Vagina (tissue), 2 donors: ENCODE results near the gene CDHR1. TPM values are rescaled to one million over a fixed set of nuclear protein-coding genes. Genes with fewer than 3 reads are reported as not detected.

ENCODE experiments used
- DNase-seq, 2 donors: peaks; one replicate each; pipeline ENCODE4 v3.0.0-alpha.2; 2017; ENCODE audit errors: extremely low spot score in 2 of 2
- H3K27ac ChIP-seq: fragments of 200-600 bp; sonication (generic); one replicate; pipeline ENCODE4 v1.5.1; 2019
- H3K27me3 ChIP-seq: fragments of 200-600 bp; sonication (generic); one replicate; pipeline ENCODE4 v1.5.1; 2019
- H3K36me3 ChIP-seq, 2 donors: fragments of 200-600 bp; sonication (generic); one replicate each; pipeline ENCODE4 v1.5.1; 2017 to 2019
- H3K4me1 ChIP-seq: fragments of 200-600 bp; sonication (generic); one replicate; pipeline ENCODE4 v1.5.1; 2019
- H3K4me3 ChIP-seq, 2 donors: fragments of 200-600 bp; sonication (generic); 1 replicate in 1 of 2; 2 replicates in 1 of 2; pipeline ENCODE4 v1.5.1; 2016 to 2019
- H3K9me3 ChIP-seq: fragments of 200-600 bp; sonication (generic); one replicate; pipeline ENCODE4 v1.5.1; 2019
- POLR2A ChIP-seq, 2 donors: fragments of 450-650 bp; IDR thresholded peaks; one replicate each; pipeline ENCODE4 v1.6.1; 2017; ENCODE audit warnings: antibody characterized with exemption in 2 of 2, mild to moderate bottlenecking in 2 of 2, moderate library complexity in 2 of 2
- POLR2AphosphoS5 ChIP-seq, 2 donors: sonication (generic); formaldehyde crosslinking; IDR thresholded peaks; one replicate each; pipeline ENCODE4 v1.9.0; 2017; ENCODE audit warnings: antibody characterized with exemption in 2 of 2, mild to moderate bottlenecking in 2 of 2, low read depth in 1 of 2; ENCODE audit not compliant: insufficient read depth in 1 of 2
- intact Hi-C: fragments of 100-400 bp; cut with DNase I; formaldehyde crosslinking; loops from one replicate; pipeline ENCODE4 v1.15.1; 2023
- total RNA-seq: library from RNA; depleted of rRNA; stranded (reverse); fragments of >200 nt; gene quantifications from one replicate; pipeline ENCODE4 v1.2.3, GENCODE V29; 2016
- TF ChIP-seq, protein P1 (sequence below), 3 experiments: fragments of 450-650 bp in 2 of 3; fragments of 200-600 bp in 1 of 3; sonication (generic) in 1 of 3; IDR thresholded peaks; one replicate each; pipeline ENCODE4 v1.5.1; 2017 to 2019; ENCODE audit warnings: antibody characterized with exemption in 3 of 3, mild to moderate bottlenecking in 2 of 3, moderate library complexity in 2 of 3

CDHR1 gene
- total RNA-seq, 1 donor from 2014 or later, result 6.4 TPM

DNA sequence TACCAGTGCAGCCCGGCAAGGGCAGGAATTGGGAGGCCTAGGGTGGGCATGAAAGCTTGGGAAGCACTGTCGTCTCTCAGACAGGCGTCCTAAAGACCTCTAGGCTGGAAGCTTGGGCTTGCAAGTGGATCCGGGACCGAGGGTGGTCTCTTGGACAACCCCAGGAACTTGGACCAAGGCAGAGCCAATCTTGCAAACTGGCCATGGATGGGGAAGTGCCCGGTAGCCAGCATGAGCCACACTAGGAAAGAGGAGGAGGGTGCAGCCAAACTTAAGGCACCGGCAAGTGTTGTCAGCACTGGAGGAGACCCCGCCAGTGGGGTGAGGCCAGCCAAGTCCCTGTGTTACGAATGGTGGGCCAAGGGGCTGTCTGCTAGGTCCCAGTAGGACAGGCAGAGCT lies 22.5 kb downstream of the CDHR1 start:
- no peaks in the 10 kb centered on the region for H3K27me3 ChIP-seq
- no peaks in the 10 kb centered on the region for H3K9me3 ChIP-seq
- TF ChIP-seq, protein P1, sequence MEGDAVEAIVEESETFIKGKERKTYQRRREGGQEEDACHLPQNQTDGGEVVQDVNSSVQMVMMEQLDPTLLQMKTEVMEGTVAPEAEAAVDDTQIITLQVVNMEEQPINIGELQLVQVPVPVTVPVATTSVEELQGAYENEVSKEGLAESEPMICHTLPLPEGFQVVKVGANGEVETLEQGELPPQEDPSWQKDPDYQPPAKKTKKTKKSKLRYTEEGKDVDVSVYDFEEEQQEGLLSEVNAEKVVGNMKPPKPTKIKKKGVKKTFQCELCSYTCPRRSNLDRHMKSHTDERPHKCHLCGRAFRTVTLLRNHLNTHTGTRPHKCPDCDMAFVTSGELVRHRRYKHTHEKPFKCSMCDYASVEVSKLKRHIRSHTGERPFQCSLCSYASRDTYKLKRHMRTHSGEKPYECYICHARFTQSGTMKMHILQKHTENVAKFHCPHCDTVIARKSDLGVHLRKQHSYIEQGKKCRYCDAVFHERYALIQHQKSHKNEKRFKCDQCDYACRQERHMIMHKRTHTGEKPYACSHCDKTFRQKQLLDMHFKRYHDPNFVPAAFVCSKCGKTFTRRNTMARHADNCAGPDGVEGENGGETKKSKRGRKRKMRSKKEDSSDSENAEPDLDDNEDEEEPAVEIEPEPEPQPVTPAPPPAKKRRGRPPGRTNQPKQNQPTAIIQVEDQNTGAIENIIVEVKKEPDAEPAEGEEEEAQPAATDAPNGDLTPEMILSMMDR (IDR thresholded peaks at IDR 0.05), result no peak
- TF ChIP-seq POLR2A (IDR thresholded peaks at IDR 0.05) (no peak), POLR2AphosphoS5 (IDR thresholded peaks at IDR 0.05; ENCODE audit: insufficient read depth in 1 of 2, low read depth in 1 of 2) (no peak)
- DNase-seq, result no peak
- H3K36me3 ChIP-seq, result no peaks in the 10 kb centered on the region
- intact Hi-C loops, result no loop called here
- no peak overlapping the region for H3K27ac ChIP-seq
- H3K4me3 ChIP-seq, result no peak overlapping the region
- no peaks in the 10 kb centered on the region for H3K4me1 ChIP-seq

DNA sequence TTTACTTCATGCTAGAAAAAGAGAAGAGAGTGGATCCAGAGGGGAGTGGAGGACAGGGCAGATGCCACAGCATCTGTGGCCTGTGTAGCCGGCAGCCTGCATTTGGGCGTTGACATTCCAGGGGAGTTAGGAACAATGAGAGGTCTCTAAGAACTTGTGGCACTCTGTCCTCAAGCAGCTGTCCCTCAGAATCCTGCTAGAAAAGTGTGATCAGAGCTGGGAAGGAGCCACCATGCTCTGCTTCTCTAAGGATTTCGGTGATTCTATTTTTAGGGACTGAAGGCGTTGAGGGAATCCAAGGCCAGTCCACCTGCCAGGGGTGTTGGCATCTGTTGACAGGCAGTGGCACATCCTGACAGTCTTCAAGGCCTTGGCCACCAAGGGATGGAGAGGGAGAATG lies 23.4 kb downstream of the CDHR1 start:
- no peak for TF ChIP-seq POLR2AphosphoS5 (IDR thresholded peaks at IDR 0.05; ENCODE audit: insufficient read depth in 1 of 2, low read depth in 1 of 2)
- TF ChIP-seq POLR2A (IDR thresholded peaks at IDR 0.05), result no peak
- TF ChIP-seq, protein P1 (IDR thresholded peaks at IDR 0.05), result no peak
- Histone ChIP-seq H3K36me3 (no peaks in the 10 kb centered on the region), H3K27ac (no peak overlapping the region), H3K27me3 (no peaks in the 10 kb centered on the region), H3K9me3 (no peaks in the 10 kb centered on the region), H3K4me1 (no peaks in the 10 kb centered on the region), H3K4me3 (no peak overlapping the region)
- DNase-seq, result no peak
- intact Hi-C loops, result no loop called here

DNA sequence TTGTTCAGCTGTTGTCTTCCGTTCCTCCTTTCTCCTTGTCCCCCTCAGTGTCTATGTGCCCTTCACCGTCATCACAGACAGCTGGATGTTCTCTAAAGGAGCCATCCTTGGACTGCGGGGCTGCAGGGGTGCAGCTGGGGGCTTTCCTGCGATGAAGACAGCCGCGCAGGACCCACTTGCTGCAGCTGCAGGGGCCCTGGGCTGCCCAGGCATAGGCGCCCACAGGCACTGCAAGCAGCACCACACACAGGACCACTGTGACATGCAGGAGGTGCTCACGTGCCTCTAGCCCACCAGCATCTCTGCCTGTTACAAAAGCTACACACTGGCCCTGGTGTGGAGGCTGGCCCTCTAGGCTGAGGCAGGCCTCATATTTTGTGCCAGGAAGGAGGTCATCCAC lies 27.6 kb downstream of the CDHR1 start:
- intact Hi-C loops, result no loop called here
- no peaks in the 10 kb centered on the region for H3K36me3 ChIP-seq
- H3K4me1 ChIP-seq, result no peaks in the 10 kb centered on the region

DNA sequence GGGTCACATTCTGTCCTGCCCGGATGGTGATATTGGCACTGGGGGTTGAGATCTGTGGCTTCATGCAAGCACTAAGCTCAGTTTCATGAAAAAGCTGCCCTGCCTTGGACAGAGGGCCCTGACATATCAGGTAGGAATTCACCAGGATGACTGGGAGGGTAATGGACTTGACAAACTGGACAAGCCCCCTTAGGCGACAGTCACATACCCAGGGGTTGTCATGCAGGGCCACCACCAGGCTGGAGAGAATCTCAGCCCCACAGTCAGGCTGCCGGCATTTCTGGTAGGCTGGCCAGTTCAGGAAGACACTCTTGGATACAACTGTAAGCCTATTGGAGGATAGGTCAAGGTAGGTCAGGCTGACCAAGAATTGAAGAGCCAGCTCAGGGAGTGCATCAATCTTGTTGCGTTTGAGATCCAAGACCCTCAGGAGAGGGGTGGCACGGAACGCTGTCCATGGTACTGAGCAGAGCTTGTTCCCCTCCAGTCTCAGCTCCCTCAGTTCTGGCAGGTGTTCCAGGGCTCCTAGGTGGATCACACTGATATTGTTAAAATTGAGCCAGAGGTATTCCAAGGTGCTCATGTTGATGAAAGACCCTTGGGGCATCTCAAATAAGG lies 30.2 kb downstream of the CDHR1 start:
- Histone ChIP-seq H3K36me3 (no peaks in the 10 kb centered on the region), H3K4me1 (no peaks in the 10 kb centered on the region), H3K9me3 (no peaks in the 10 kb centered on the region), H3K27ac (no peak overlapping the region), H3K4me3 (no peak overlapping the region), H3K27me3 (no peaks in the 10 kb centered on the region)
- no peak for DNase-seq
- intact Hi-C loops, result no loop called here
- TF ChIP-seq, protein P1 (IDR thresholded peaks at IDR 0.05), result no peak
- no peak for TF ChIP-seq POLR2AphosphoS5 (IDR thresholded peaks at IDR 0.05; ENCODE audit: insufficient read depth in 1 of 2, low read depth in 1 of 2)
- TF ChIP-seq POLR2A (IDR thresholded peaks at IDR 0.05), result no peak

More for the DNA sequence above, 27.6 kb downstream of the CDHR1 start:
- Histone ChIP-seq H3K9me3 (no peaks in the 10 kb centered on the region), H3K4me3 (no peak overlapping the region), H3K27ac (no peak overlapping the region), H3K27me3 (no peaks in the 10 kb centered on the region)
- no peak for TF ChIP-seq POLR2A (IDR thresholded peaks at IDR 0.05)
- TF ChIP-seq, protein P1 (IDR thresholded peaks at IDR 0.05), result no peak
- TF ChIP-seq POLR2AphosphoS5 (IDR thresholded peaks at IDR 0.05; ENCODE audit: insufficient read depth in 1 of 2, low read depth in 1 of 2), result no peak
- DNase-seq, result no peak

DNA sequence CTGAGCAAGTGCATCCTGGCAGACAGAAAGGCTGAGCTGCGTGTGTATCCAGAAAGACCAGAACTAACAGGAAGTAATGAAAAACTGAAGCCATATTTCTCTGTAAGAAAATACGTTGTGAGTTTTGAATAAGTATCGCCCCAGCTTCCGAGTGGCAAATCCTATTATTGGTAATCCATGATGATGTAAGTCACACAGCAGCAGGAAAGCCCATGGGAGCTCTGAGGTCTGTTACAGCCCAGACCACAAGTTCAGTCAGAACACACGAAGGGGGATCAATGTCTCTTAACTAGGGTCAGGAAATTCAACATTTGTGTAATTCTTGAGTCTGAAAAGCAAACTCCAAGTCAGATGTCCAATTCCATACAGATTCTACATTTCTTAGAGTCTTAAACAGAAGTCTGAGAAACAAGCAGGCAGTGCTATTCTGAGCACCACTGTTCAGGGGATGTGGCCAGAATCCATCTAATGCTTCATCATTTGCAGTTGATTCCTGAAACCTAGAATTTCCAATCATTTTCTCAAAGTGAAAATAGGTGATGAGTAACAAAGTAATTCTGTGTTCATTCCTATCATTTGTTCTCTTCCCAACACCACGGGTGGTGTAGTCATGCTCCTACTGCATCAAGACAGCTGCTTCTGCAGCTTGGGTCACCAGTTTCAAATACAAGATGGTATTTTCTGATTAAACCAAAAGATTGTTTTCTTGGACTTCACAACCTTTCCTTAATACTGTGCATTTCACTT lies 31.3 kb downstream of the CDHR1 start, which contains the start of gene LRIT2:
Gene LRIT2 (minus strand): TSS at position 118 of the 747 bp plus-strand sequence. CDS start 24 bp downstream, at position 94.
- TF ChIP-seq, protein P1 (IDR thresholded peaks at IDR 0.05), result no peak
- TF ChIP-seq POLR2AphosphoS5 (IDR thresholded peaks at IDR 0.05; ENCODE audit: insufficient read depth in 1 of 2, low read depth in 1 of 2) (no peak), POLR2A (IDR thresholded peaks at IDR 0.05) (no peak)
- H3K27ac ChIP-seq, result no peak within 1 kb of the TSS
- no peak for DNase-seq
- H3K27me3 ChIP-seq, result no peaks in the 10 kb centered on the region
- no peaks in the 10 kb centered on the region for H3K4me1 ChIP-seq
- H3K4me3 ChIP-seq, result no peak within 1 kb of the TSS
- no peaks in the 10 kb centered on the region for H3K9me3 ChIP-seq
- intact Hi-C loops, result no loop called here
- H3K36me3 ChIP-seq, result no peaks in the 10 kb centered on the region
